NCI-H748 (cell line): ENCODE measurements around the gene MMP24.

Experiments used
- DNase-seq: peaks from one replicate; lab custom pipeline; 2025; ENCODE audit not compliant: unreplicated experiment; lab: John Stamatoyannopoulos, UW

Gene MMP24

GRCh38 chr20:35277531-35278395 is 51.3 kb downstream of the MMP24 start, which contains the start of gene MMP24OS:
TSS of gene MMP24OS (minus strand) at chr20:35278122. CDS start at chr20:35277929, 193 bp downstream.
- DNase-seq: peak; percentile 94

DNA sequence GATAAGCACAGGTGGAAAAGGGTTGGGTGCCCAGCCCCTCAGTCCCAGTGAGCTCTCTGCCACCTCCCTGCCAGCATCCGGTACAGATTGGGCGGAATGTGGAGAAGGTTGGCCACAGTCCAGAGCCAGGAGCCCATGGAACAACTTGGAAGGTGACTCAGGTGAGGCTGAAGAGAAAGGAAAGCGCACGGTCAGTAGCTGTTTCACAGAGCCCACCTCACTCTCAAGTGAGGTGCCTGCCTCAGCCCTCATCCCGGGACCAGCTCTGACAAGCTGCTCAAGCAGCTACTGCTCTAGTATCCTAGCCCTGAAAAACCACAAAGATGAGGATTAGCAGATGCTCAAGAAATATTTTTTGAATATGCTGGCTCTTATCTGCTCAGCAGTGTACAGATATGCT is 52.5 kb downstream of the MMP24 start:
- DNase-seq: no peak

DNA sequence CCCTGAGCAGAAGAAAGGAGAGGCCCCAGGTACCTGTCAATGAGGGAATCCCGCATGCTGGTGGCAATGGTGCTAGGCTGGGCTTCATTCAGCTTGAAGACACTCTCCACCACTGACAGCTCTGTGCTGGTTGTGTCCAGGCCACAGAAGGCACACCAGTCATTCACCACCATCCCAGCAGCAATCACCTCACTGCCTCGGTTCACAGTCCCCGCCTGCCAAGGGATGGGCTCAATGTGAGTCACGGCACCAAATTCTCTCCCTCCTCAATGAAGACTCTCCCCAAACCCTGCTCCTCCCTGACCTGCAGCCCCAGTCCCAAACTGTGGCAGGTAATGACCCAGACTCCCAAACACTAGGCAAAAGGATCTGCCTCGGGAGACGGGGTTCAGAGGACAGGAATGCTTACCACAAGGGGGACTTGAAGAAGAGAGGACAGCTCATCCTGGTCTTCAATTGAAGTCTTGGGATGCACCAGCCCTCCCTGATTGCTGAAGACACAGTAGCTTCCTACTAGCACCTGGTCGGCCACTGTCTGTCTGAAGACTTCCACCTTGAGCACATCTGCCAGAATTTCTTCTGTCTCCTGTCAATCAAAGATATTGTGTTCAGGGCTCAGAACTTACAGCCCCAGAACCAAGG is 53.2 kb downstream of the MMP24 start:
- no peak for DNase-seq

DNA sequence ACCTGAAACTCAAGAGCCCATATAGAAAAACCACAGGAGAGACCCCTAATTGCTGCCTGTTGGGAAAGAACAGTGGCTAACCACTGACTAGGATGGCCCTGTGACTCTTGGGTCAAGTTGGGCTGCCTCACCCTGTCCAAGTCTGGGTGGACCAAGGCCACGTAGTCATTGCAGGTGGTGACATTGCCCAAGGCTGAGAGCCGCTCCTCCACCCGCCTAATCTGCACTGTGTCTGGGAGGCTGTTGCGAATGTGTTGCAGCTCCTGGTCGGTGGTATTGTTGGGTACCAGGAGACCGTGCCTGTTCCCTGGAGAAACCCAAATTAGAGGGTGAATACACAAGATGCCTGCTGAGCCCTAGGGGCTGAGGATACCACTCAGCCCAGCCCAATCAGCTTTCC is 54.0 kb downstream of the MMP24 start:
- no peak for DNase-seq

GRCh38 chr20:35281506-35282101 is 55.1 kb downstream of the MMP24 start:
- no peak for DNase-seq

GRCh38 chr20:35283441-35284266 is 57.2 kb downstream of the MMP24 start:
- peak; percentile 43 for DNase-seq

- DNase-seq: peak; percentile 92
Measured at GRCh38 chr20:35284267-35284991, 57.9 kb downstream of the MMP24 start, which contains the start of gene EIF6. TSS of gene EIF6 (minus strand) at chr20:35284772. CDS start at chr20:35284487, 285 bp downstream.

- no peak for DNase-seq
Measured at GRCh38 chr20:35284992-35285805, 58.7 kb downstream of the MMP24 start.

DNA sequence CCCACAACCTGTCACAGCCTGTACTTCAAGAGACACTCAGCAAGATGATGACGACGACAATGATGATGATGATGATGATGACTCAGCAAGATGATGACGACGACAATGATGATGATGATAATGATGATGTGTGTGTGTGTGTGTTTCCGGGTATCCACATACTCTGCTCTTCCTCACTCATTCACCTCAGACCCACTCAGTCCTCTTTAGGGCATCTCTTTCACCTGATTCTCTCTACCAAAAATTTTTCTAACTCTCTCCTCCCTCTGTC is 59.3 kb downstream of the MMP24 start:
- no peak for DNase-seq

- no peak for DNase-seq
Measured at GRCh38 chr20:35286077-35286898, 59.8 kb downstream of the MMP24 start.

DNA sequence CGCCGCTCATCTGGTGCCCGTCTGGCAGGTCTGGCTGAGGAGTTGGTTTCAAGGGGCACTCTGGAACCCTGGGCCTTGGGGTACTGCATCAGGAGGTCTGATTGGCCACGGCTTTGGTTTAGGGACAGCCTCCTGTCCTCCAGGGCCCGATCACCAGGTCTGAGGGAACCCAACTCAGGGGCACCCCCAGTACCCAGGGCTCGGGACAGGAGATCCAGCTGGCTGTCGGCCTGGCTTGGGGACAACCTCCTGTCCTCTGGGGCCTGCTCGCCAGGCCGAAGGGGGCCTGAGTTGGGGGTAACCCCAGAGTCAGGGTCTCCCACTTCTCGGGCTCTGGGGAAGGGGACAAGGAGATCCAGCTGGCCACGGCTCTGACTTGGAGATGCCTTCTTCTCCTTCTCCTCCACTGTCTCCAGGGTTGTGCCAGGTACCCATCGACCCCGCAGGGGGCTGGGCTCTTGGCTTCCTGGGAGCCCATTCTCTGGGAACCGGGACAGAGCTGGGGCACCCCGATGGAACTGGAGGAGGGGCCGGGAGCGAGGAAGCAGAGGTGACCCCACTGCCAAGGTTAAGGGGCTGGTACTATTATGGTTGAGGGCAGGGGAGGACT is 60.5 kb downstream of the MMP24 start:
- no peak for DNase-seq

DNA sequence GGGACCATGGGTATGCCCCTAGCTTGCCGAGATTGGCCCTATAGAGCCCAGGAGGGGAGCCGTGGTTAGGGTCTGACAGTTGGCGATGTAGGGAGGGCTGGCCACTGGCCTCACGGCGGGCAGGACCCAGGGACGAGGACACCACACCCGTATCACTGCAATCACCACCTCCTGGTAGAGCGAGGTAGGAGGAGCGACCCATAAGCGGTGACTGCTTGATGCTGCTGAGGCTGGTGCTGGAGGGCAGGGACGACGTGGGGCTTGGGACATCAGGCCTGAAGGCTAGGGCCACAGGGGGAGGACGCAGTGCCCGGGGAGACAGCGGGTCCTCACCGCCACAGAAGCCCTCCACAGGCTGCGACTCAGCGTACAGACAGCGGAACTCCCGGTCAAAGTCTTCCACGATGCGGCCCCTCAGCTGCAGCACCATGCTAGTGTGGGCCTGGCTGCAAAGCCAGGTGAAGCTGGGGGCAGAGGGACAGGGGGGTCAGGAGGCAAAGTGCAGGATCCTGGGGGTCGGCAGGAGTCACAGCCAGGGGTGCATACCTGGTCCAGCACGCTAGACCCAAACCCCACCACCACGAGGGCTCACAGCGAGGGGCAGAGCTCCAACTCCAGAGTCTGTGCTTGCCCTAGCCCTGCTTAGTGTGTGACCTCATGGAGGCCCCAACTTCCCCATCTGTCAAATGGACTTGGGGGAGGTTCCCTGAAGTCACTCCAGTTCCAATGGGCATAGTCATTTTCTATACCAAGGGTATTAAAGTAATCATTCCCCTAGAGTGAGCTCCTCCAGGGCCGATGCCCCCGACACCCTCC is 61.2 kb downstream of the MMP24 start:
- no peak for DNase-seq

- DNase-seq: no peak
Measured at GRCh38 chr20:35288325-35289060, 62.0 kb downstream of the MMP24 start.

- DNase-seq: no peak
Measured at GRCh38 chr20:35290186-35290886, 63.8 kb downstream of the MMP24 start.

- DNase-seq: no peak
Measured at GRCh38 chr20:35290887-35291417, 64.5 kb downstream of the MMP24 start.
